ENCODE results near the gene NFIA. TPM values are rescaled to one million over a fixed set of nuclear protein-coding genes. Genes with fewer than 3 reads are reported as not detected.

Gene NFIA
- total RNA-seq, 1 donor: 19.7 TPM

GRCh38 chr1:61344696-61345095 lies 262.3 kb downstream of the NFIA start:
- DNase-seq (ENCODE audit: low read depth in 2 of 3, low spot score in 2 of 3): no peak

GRCh38 chr1:61348025-61348665 lies 265.8 kb downstream of the NFIA start:
- DNase-seq (ENCODE audit: low read depth in 2 of 3, low spot score in 2 of 3): no peak

GRCh38 chr1:61352845-61353435 lies 270.6 kb downstream of the NFIA start:
- DNase-seq (ENCODE audit: low read depth in 2 of 3, low spot score in 2 of 3): no peak

- no peak for DNase-seq (ENCODE audit: low read depth in 2 of 3, low spot score in 2 of 3)
Observed at GRCh38 chr1:61353797-61354406, 271.5 kb downstream of the NFIA start.

- no peak for DNase-seq (ENCODE audit: low read depth in 2 of 3, low spot score in 2 of 3)
Observed at GRCh38 chr1:61356016-61356415, 273.7 kb downstream of the NFIA start.

- DNase-seq (ENCODE audit: low read depth in 2 of 3, low spot score in 2 of 3): no peak
Observed at GRCh38 chr1:61356995-61357394, 274.6 kb downstream of the NFIA start.

- no peak for DNase-seq (ENCODE audit: low read depth in 2 of 3, low spot score in 2 of 3)
Observed at GRCh38 chr1:61357539-61357938, 275.2 kb downstream of the NFIA start.

GRCh38 chr1:61358770-61359455 lies 276.6 kb downstream of the NFIA start:
- no peak for DNase-seq (ENCODE audit: low read depth in 2 of 3, low spot score in 2 of 3)

GRCh38 chr1:61361931-61362330 lies 279.6 kb downstream of the NFIA start:
- no peak for DNase-seq (ENCODE audit: low read depth in 2 of 3, low spot score in 2 of 3)

GRCh38 chr1:61362351-61362750 lies 280.0 kb downstream of the NFIA start:
- no peak for DNase-seq (ENCODE audit: low read depth in 2 of 3, low spot score in 2 of 3)

GRCh38 chr1:61368366-61368765 lies 286.0 kb downstream of the NFIA start:
- no peak for DNase-seq (ENCODE audit: low read depth in 2 of 3, low spot score in 2 of 3)

- DNase-seq (ENCODE audit: low read depth in 2 of 3, low spot score in 2 of 3): no peak
Observed at GRCh38 chr1:61368876-61369275, 286.5 kb downstream of the NFIA start.

GRCh38 chr1:61370177-61370912 lies 288.0 kb downstream of the NFIA start:
- no peak for DNase-seq (ENCODE audit: low read depth in 2 of 3, low spot score in 2 of 3)

GRCh38 chr1:61370913-61371279 lies 288.5 kb downstream of the NFIA start:
- DNase-seq (ENCODE audit: low read depth in 2 of 3, low spot score in 2 of 3): no peak

GRCh38 chr1:61372944-61373343 lies 290.6 kb downstream of the NFIA start:
- no peak for DNase-seq (ENCODE audit: low read depth in 2 of 3, low spot score in 2 of 3)

GRCh38 chr1:61374156-61374555 lies 291.8 kb downstream of the NFIA start:
- no peak for DNase-seq (ENCODE audit: low read depth in 2 of 3, low spot score in 2 of 3)

GRCh38 chr1:61375082-61375880 lies 292.9 kb downstream of the NFIA start:
- no peak for DNase-seq (ENCODE audit: low read depth in 2 of 3, low spot score in 2 of 3)

GRCh38 chr1:61376151-61376550 lies 293.8 kb downstream of the NFIA start:
- DNase-seq (ENCODE audit: low read depth in 2 of 3, low spot score in 2 of 3): no peak

GRCh38 chr1:61377242-61377958 lies 295.0 kb downstream of the NFIA start:
- no peak for DNase-seq (ENCODE audit: low read depth in 2 of 3, low spot score in 2 of 3)
